HG03520 (cell line): ENCODE measurements around the gene AGO3.
"Not testable (repeated sequence)": the region's sequence is repeated elsewhere in the genome, so short reads cannot be mapped to it uniquely, and the experiment has no call there.

Experiments used
- ATAC-seq: cut with Tn5 transposase; IDR thresholded peaks from one replicate; pipeline ENCODE4 v1.9.1; 2021; ENCODE audit warnings: mild to moderate bottlenecking, moderate library complexity; ENCODE audit not compliant: unreplicated experiment

Gene AGO3

GRCh38 chr1:35930593-35931445 lies at the start of gene AGO3:
Gene AGO3 (plus strand): TSS chr1:35931105. CDS start chr1:35931427, 322 bp downstream.
- peak; percentile 83 for ATAC-seq

GRCh38 chr1:35881850-35882273 lies 49.0 kb upstream of the AGO3 start:
- ATAC-seq = no peak

- ATAC-seq = no peak
Measured at GRCh38 chr1:35882586-35882944, 48.3 kb upstream of the AGO3 start.

- peak; percentile 79 for ATAC-seq
Measured at GRCh38 chr1:35882945-35883634, 47.8 kb upstream of the AGO3 start, which contains the start of gene AGO1. Gene AGO1 (plus strand): TSS chr1:35883209. CDS start chr1:35883422, 213 bp downstream.

- ATAC-seq = no peak
Measured at GRCh38 chr1:35883635-35884101, 47.2 kb upstream of the AGO3 start.

- ATAC-seq = no peak
Measured at GRCh38 chr1:35884934-35885333, 46.0 kb upstream of the AGO3 start.

- no peak for ATAC-seq
Measured at GRCh38 chr1:35885961-35886558, 44.8 kb upstream of the AGO3 start.

- no peak for ATAC-seq
Measured at GRCh38 chr1:35886577-35887431, 44.1 kb upstream of the AGO3 start.

GRCh38 chr1:35887508-35887907 lies 43.4 kb upstream of the AGO3 start:
- ATAC-seq = no peak

- ATAC-seq = no peak
Measured at GRCh38 chr1:35888255-35888654, 42.6 kb upstream of the AGO3 start.

- ATAC-seq = not testable (repeated sequence)
Measured at GRCh38 chr1:35888981-35889380, 41.9 kb upstream of the AGO3 start.

- ATAC-seq = no peak
Measured at GRCh38 chr1:35893051-35893879, 37.6 kb upstream of the AGO3 start.

GRCh38 chr1:35894183-35894582 lies 36.7 kb upstream of the AGO3 start:
- ATAC-seq = no peak

- no peak for ATAC-seq
Measured at GRCh38 chr1:35894656-35895055, 36.2 kb upstream of the AGO3 start.

GRCh38 chr1:35899941-35900340 lies 31.0 kb upstream of the AGO3 start:
- no peak for ATAC-seq

GRCh38 chr1:35901235-35901634 lies 29.7 kb upstream of the AGO3 start:
- ATAC-seq = no peak

- ATAC-seq = no peak
Measured at GRCh38 chr1:35902671-35903070, 28.2 kb upstream of the AGO3 start.

- no peak for ATAC-seq
Measured at GRCh38 chr1:35914717-35915116, 16.2 kb upstream of the AGO3 start.

GRCh38 chr1:35915693-35916092 lies 15.2 kb upstream of the AGO3 start:
- no peak for ATAC-seq

- no peak for ATAC-seq
Measured at GRCh38 chr1:35923791-35924221, 7.1 kb upstream of the AGO3 start.
